Muscle of arm (tissue), 12 donors: ENCODE results near the gene DDOST. TPM values are rescaled to one million over a fixed set of nuclear protein-coding genes. Genes with fewer than 3 reads are reported as not detected.

ENCODE experiments used
- DNase-seq: peaks from one replicate; pipeline ENCODE4 v3.0.0-alpha.2; 2013
- polyA plus RNA-seq, 12 donors: library from polyadenylated mRNA; unstranded; fragments of 120-200 nt; gene quantifications; one replicate each; pipeline ENCODE4 v1.2.1, GENCODE V29; 2013; ENCODE audit not compliant: insufficient read length in 12 of 12

DDOST gene
- polyA plus RNA-seq, 12 donors = 89.4 to 160 (median 125) TPM; not detected in 1

DNA sequence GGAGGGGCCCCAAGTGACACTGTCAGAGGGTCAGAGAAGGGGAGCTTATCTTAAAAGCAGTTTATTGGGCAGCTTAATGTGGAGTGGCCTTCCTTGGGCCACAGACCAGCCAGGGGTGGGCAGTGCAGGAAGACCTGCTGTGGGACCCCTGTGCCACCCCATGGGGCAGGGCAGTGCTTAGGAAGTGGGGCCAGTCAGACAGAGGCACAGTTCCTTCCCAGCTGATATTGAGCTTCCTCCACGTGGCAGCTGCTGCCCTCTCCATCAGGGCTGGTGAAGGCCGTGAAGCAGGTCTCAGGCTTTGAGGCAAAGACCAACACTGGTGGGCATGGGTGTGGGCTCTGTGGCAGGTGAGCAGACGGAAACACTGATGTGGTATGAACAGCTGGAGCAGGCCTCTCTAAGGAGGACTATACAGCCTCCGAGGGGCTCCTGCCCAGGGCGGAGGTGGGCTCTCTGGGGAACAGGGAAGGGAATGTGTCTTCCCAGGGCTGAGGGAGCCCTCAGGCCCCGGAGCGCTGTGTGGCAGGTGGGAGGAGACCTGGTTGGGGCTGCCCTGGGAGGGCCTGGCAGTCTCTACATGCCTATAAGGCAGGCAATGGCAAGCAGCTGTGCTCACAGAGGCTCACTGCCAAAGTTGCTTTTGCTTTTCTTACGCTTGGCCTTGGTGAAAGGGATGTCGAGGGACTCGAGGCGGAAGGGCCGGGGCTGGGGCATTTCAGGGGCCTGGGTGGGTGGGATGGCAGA is 3.0 kb upstream of the DDOST start:
- DNase-seq = no peak

DNA sequence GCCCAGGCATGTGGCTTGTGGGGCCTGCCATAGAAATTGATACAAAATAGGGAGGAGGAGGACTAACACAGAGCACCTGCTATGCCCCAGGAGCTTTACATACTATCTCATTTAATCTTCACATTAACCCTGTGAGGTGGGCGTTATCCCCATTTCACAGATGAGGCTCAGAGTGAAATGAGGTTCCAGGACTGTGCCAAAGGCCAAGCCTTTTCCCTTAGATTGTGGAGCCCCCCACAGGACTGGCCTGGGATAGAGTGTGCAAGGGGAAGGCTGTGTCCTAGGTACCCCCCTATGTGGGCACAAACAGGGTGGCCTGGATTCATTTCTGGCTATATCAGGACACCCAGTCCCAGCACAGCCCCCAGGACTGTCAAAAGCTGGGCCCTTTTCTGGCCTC is 2.2 kb upstream of the DDOST start:
- DNase-seq = no peak

DNA sequence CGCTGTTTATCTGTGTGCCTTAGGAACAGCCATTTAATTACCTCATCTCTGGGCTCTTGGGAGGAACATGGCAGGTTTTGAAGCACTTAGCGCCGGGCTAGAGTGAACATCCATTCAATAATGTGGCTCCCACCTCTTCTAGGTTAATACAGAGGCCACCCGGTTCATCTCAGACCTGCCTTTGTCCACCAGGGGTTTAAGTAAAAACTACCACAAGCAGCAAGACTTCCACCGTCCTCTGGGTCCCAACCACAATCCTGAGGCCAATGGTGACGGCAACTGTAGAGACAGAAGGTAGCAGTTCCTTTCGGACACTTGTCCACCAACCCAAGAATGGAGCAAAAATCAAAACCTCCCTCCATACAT is 924 bp upstream of the DDOST start:
- no peak for DNase-seq

DNA sequence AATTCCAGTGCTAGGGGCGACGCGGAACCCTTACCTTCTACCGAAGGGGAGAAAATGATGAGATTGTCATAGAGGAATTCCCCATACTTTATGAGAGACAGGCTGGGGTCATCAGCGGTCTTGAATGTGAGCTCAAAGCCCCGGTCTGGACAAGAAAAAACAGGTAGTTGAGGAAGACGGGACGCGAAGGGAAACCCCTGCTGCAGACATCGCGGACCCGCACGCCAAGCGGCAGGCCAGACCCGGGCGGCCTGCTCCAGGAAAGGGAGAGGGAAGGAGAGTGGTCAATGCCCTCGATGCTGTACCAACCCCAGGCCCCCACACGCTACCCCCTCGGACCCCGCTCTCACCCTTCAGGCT is 342 bp downstream of the DDOST start:
- no peak for DNase-seq

DNA sequence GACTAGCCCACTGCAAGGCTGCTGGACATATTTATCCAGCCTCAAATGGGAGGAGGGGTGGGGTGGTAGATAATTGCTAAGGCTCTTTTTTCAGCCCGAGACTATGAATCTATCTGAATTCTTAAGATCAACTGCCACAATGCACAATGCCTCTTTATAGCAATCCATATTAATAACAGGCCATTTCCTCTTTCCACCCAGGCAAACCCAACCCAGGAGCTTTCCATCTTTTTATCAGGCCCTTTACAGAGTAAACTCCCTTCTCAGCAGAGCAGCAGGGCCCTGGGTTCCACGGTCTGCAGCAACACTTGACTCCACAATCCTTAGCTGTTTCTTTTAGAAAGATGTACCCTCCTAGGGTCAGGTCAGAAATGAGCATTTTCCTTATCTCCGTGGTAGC is 806 bp downstream of the DDOST start:
- no peak for DNase-seq

DNA sequence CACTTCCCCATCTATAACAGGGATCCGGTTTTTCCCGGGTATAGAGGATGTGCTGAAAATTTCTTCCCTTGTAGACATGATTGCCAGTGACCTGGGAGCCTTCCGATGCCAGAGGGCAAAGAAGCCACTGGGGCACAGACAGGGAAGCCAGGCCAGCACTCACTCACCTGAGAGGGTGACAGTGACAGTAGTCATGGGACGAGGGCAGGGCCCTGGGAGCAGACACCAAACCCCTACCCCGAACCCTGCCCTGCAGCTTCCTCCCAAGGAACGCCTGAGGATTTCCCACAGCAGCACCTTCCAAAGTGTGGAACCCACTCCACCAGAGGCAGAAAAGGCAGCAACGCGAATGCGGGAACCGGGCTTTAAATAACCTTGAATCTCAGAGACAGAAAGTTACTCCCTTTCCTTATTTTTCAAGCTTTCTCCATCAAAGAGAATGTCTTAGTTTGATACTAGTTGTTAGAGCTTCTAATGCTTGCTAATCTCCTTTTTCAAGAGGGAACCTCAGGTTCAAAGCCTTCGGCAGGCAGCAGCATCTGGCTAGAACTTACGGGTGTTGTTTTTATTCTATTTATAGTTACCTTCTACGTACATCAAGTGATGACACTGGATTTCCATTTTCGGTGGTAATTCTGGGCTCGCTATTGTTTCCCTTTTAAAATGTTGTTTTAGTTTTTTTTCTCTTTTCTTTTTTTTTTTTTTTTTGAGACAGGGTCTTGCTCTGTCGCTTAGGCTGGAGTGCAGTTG is 2.8 kb downstream of the DDOST start:
- DNase-seq = no peak

DNA sequence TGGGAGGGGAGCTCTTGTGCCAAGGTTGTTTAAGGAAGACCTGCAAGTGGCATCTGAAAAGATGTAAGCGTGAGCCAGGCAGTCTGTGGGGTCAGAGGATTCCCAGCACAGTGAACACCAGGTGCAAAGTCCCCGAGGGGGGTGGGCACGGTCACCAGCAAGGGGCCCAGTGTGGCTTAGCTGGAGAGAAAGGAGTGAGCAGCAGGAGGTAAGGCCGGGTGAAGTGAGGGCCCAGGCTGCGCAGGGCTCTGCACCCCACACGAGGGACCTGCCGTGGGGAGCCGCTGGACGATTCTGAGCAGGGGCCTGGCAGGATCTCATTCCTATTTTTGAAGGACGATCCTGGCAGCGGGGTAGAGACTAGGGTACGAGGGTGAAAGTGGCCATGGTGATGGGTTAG is 4.1 kb downstream of the DDOST start:
- DNase-seq = no peak

DNA sequence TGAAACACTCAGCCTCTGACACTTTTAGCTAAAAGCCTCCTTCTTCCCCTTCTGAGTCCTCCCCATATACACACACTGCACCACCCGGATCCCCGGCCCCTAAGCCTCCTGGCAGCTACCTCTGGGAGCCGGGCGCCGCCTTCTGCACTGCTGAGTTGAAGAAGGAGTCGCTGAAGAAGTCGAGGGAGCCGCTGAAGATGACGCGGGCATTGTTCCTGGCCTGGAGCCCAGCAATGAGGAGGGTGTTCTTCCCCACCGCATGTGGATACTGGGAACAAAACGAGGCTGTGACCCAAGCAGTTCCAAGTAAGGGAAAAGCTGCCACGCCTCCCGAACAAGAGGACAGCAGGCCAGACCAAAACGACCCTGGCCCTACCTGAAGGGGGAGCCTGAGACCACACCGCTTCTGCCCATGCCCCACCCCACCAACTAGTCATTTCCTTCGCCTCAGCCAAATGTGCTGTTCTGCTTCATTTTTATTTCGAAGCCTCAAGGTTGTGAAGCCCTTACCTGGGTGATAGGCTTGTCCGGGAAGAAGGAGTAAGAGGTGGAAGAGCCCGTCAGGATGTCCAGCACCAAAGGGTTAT is 7.0 kb downstream of the DDOST start:
- DNase-seq = no peak

DNA sequence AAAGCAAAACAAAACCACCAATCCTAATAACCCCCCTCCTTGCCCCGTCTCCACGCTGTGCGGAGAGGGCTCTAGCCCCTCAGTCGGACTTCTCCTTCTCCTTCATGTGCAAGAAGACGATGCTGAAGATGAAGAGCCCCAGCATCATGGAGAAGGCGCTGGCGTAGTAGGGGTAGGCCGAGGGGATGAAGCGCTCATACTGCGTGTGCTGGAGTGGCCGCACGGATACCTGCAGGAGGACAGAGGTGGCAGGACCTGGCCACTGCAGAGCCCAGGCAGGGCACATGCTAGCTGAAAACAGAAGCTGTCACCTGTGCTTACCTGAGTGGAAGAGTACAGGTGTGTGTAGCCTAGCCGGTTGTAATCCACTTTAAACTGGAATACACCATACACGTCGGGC is 8.9 kb downstream of the DDOST start:
- no peak for DNase-seq

DNA sequence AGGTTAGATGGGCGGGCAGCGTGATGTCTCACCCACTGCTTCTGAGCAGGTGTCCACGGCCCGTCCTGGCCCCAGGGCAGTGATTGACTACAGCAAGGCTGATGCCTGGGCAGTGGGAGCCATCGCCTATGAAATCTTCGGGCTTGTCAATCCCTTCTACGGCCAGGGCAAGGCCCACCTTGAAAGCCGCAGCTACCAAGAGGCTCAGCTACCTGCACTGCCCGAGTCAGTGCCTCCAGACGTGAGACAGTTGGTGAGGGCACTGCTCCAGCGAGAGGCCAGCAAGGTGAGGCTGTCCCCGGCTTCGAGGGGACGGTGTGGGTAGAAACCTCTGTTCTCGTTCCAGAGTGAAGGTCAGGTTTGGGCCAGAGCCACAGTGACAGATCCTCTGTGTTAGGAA is 12.2 kb downstream of the DDOST start:
- no peak for DNase-seq

DNA sequence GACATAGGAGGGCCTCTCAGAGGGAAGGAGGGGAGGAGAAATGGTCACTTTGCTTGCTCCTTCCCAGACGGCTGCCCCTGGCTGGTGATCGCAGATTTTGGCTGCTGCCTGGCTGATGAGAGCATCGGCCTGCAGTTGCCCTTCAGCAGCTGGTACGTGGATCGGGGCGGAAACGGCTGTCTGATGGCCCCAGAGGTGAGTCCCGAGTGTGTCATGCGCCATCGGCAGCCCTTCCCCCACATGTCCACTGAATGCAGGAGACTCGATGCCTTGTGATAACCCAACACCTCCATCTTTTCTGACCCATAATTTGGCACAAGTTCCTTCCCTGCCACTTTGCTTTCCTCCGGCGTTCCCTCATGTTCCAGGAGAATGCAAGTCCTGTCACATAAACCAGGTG is 12.7 kb downstream of the DDOST start:
- DNase-seq = no peak

DNA sequence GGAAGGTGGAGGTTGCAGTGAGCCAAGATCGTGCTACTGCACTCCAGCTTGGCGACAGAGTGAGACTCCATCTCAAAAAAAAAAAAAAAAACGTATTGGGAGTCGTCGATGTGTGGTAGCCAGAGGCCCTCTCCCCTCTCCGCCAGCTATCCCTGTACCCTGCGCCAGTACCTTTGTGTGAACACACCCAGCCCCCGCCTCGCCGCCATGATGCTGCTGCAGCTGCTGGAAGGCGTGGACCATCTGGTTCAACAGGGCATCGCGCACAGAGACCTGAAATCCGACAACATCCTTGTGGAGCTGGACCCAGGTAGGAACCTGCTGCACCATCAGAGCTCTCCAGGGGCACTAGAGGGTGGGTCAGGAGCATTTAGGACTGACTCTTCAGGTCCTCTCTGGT is 15.8 kb downstream of the DDOST start:
- DNase-seq = no peak

DNA sequence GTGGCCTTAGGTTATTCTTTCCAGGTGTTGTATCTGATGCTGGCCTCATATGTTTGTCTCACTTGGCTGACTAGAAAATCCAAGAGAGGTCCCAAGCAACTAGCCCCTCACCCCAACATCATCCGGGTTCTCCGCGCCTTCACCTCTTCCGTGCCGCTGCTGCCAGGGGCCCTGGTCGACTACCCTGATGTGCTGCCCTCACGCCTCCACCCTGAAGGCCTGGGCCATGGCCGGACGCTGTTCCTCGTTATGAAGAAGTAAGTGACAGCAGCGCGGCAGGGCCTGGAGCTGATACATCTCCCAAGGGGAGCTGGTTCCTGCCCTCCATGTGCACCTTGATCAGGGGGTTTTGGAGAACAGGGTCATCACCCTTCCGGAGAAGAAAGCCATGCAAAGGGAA is 16.8 kb downstream of the DDOST start:
- DNase-seq = no peak

DNA sequence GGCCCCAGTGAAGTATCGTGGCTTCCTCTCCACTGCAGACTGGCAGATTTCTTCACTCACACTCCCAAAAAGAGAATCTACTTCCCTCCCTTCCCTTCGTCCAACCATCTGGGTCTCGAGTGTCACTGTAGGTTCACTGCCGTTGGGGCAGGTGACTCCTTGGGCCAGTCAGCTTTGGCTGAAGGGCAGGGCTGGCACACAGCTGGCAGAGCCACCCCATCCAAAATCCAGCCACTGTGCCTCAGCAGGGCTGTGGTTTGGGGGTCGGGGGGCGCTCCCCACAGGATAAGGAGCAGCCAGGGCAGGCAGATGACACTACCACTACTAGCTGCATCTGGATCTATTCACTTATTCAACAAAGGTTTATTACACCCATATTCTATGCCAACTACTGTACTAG is 18.1 kb downstream of the DDOST start:
- DNase-seq = no peak

DNA sequence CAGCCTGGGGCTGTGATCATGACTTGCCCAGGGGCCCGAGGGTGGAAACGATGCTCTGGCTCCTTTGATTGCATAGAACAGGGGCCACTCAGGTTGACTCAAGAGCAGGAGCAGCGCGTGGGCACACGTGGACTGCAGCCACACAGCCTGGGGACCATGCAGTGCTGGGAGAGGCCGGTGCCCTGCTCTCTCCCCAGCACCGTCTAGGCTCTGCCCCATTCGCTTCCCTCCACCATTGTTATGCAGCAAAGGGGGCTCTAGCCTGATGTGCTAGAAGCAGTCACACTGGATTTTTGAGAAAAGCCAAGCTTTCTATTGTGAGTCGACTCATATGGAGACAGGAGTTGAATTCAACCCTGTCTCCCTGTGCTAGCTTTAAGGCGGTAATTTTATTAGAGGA is 19.2 kb downstream of the DDOST start:
- DNase-seq = no peak

DNA sequence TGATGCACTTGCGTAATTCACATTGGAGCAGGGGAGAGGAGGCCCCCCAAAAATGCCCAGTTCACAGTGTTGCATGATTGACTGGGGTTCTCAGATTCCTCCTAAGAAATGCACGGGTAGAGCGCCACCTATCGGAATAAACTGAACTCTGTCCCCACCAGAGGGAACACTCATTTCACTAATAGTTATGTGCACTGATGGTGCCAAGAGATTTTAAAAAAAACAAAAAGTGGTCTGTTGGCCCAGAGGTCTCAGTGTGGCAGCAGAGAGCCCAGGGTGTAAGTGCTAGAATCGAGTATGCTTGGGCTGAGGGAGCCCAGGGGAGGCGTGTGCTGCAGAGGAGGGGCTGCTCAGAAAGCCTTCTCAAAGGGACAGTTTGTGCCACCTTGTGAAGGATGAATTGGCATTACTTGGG is 21.0 kb downstream of the DDOST start:
- peak; percentile 48 for DNase-seq

DNA sequence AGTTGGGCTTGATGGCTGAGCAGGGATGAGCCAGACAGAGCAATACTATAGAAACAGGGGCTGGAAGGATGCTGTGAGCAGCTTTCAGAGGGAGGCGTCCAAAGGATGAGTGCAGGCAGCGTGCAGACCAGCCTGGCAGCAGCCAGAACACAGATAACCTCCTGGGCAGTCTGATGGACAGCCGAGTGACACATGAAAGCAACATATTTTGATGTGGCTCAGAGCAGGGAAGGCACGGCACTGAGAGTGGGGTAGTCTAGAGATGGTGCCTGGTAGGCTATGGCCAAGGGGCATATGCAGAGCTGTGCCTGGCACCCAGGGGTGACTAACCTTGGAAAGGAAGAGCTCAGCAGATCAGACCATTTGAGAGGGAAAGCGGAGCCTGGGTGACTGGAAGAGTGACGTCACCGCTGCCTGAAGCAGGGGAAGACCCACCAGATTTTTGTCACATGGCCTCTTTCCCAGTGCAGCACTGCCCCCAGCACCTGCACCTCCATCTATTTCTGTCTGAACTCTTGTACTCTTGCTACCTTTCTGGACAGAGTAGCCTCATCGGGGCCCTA is 24.3 kb downstream of the DDOST start:
- no peak for DNase-seq

DNA sequence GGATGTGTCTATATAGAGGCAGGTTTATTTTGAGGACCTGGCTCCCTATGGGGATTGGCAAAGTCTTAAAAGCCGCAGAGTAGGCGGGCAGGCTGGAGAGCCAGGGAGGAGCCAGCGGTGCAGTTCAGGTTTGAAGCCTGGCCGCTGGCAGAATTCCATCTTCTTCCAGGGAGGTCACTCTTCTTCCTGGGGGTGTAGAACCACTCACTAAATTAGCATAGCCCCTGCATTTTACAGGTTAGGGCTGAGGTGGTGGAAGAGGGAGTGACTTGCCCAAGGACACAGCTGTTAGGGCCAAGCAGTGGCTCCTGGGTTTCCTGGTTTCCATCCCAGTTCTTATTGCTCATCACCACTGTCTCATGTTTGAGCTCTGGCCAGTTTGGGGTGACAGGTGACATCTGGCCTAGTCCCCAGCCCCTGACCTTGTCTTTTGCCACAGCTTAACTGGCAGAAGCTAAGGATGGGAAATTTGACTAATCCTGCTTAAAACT is 26.5 kb downstream of the DDOST start:
- no peak for DNase-seq

DNA sequence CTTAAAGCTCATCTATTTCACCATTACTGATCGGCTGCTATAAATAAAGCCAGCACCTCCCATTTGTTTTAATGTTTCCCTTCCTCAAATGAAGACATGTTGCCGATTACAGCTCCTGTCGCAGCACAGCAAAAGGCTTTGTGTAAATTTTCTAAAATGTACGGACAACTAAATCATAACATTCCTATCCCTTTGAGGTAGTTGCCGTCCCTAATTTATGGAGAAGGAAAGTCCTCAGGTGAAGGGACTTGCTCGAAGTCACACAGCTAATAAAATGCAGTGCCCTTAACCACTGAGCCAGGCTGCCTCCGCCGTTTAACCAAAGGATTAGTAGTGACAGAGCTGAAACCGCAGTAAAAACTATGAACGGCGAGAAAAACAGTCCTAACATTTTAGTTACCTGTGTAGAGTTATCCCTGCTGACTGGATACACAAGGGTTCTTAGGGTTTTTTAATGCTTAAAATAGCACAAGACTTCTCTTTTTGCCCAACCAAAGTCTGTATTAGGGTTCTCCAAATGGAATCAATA is 27.0 kb downstream of the DDOST start:
- DNase-seq = no peak

DNA sequence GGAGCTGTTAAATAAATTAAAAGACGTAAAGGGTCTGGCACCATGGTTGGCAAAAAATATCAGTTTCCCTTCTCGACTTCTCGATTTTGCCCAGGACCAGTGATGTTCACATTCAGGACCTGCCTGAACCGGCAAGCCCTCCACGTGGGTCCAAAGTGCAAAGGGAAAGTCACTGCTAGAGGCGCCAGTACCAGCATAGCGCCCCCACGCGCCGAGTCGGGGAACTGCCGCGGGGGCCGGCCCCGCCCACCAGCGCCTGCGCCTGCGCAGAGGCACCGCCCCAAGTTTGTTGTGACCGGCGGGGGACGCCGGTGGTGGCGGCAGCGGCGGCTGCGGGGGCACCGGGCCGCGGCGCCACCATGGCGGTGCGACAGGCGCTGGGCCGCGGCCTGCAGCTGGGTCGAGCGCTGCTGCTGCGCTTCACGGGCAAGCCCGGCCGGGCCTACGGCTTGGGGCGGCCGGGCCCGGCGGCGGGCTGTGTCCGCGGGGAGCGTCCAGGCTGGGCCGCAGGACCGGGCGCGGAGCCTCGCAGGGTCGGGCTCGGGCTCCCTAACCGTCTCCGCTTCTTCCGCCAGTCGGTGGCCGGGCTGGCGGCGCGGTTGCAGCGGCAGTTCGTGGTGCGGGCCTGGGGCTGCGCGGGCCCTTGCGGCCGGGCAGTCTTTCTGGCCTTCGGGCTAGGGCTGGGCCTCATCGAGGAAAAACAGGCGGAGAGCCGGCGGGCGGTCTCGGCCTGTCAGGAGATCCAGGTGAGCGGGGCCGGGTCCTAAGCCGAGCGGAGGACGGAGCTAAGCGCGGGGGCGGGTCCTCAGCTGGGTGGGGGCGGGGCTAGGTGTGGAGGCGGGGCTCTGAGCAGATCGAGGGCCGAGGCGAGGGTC is 27.7 kb downstream of the DDOST start, which contains the start of gene PINK1:
PINK1 (plus strand) TSS at position 269 of the 875 bp plus-strand sequence; CDS start at position 360, 91 bp downstream.
- peak; percentile 58 for DNase-seq

DNA sequence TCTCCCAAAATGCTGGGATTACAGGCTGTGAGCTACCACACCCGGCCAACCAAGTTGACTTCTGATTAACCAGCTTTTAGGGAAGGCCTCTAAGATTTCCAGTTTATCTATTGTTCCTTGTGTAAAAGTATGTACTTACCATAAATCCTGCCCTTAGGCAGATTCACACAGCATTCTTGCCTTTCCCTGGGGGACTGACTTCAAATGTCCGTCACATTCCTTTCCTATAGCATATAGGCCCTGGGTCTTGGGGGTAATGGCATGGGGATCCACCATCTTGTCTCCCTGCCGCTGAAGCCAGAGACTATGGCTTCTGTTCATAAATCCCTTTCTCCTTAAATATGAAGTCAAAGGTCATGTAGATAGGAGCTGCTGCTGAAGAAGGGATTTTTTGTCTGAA is 28.8 kb downstream of the DDOST start:
- DNase-seq = no peak
